Measurements from ENCODE around the gene LYRM4.

Gene LYRM4

GRCh38 chr6:5104667-5105066, 156.1 kb downstream of the LYRM4 start:
- no peaks in the 10 kb centered on the region for H3K27me3 ChIP-seq (ENCODE audit: insufficient read depth, poor library complexity, severe bottlenecking)
- no peak for DNase-seq (ENCODE audit: low read depth in 1 of 2, low spot score in 1 of 2)
- no peak overlapping the region for H3K27ac ChIP-seq (replicated peaks)
- no peak for TF ChIP-seq GABPA (IDR thresholded peaks at IDR 0.05; ENCODE audit: low read depth)
- no peak for TF ChIP-seq REST (IDR thresholded peaks at IDR 0.05; ENCODE audit: insufficient replicate concordance, low read depth)
- no peak for TF ChIP-seq SPI1 (IDR thresholded peaks at IDR 0.05; ENCODE audit: borderline replicate concordance, low read depth)
- TF ChIP-seq CTCF (IDR thresholded peaks at IDR 0.05; ENCODE audit: insufficient read depth, low read length), result no peak
- TF ChIP-seq POLR2AphosphoS5 (IDR thresholded peaks at IDR 0.05; ENCODE audit: low read depth), result no peak
- H3K4me3 ChIP-seq (replicated peaks; ENCODE audit: insufficient read depth, low read length), result no peak overlapping the region

- no peak for DNase-seq (ENCODE audit: low read depth in 1 of 2, low spot score in 1 of 2)
- TF ChIP-seq POLR2AphosphoS5 (IDR thresholded peaks at IDR 0.05; ENCODE audit: low read depth) (no peak), GABPA (IDR thresholded peaks at IDR 0.05; ENCODE audit: low read depth) (no peak)
- Histone ChIP-seq H3K27ac (replicated peaks) (no peak overlapping the region), H3K27me3 (ENCODE audit: insufficient read depth, poor library complexity, severe bottlenecking) (no peaks in the 10 kb centered on the region), H3K4me3 (replicated peaks; ENCODE audit: insufficient read depth, low read length) (no peak overlapping the region)
Observed at GRCh38 chr6:5103250-5103649, 157.5 kb downstream of the LYRM4 start.

GRCh38 chr6:5102267-5102970, 158.3 kb downstream of the LYRM4 start:
- no peak for TF ChIP-seq REST (IDR thresholded peaks at IDR 0.05; ENCODE audit: insufficient replicate concordance, low read depth)
- no peak for TF ChIP-seq GABPA (IDR thresholded peaks at IDR 0.05; ENCODE audit: low read depth)
- TF ChIP-seq SPI1 (IDR thresholded peaks at IDR 0.05; ENCODE audit: borderline replicate concordance, low read depth), result no peak
- TF ChIP-seq POLR2AphosphoS5 (IDR thresholded peaks at IDR 0.05; ENCODE audit: low read depth), result no peak
- no peak for TF ChIP-seq CTCF (IDR thresholded peaks at IDR 0.05; ENCODE audit: insufficient read depth, low read length)
- Histone ChIP-seq H3K27me3 (ENCODE audit: insufficient read depth, poor library complexity, severe bottlenecking) (no peaks in the 10 kb centered on the region), H3K27ac (replicated peaks) (no peak overlapping the region), H3K4me3 (replicated peaks; ENCODE audit: insufficient read depth, low read length) (no peak overlapping the region)
- no peak for DNase-seq (ENCODE audit: low read depth in 1 of 2, low spot score in 1 of 2)

GRCh38 chr6:5100806-5101205, 159.9 kb downstream of the LYRM4 start:
- TF ChIP-seq REST (IDR thresholded peaks at IDR 0.05; ENCODE audit: insufficient replicate concordance, low read depth) (no peak), GABPA (IDR thresholded peaks at IDR 0.05; ENCODE audit: low read depth) (no peak), CTCF (IDR thresholded peaks at IDR 0.05; ENCODE audit: insufficient read depth, low read length) (no peak), SPI1 (IDR thresholded peaks at IDR 0.05; ENCODE audit: borderline replicate concordance, low read depth) (no peak), POLR2AphosphoS5 (IDR thresholded peaks at IDR 0.05; ENCODE audit: low read depth) (no peak)
- Histone ChIP-seq H3K4me3 (replicated peaks; ENCODE audit: insufficient read depth, low read length) (no peak overlapping the region), H3K27ac (replicated peaks) (no peak overlapping the region), H3K27me3 (ENCODE audit: insufficient read depth, poor library complexity, severe bottlenecking) (no peaks in the 10 kb centered on the region)
- no peak for DNase-seq (ENCODE audit: low read depth in 1 of 2, low spot score in 1 of 2)
